ENCODE results near the gene CTAGE4.
"Not testable (repeated sequence)": the region's sequence is repeated elsewhere in the genome, so short reads cannot be mapped to it uniquely, and the experiment has no call there.

The CTAGE4 gene

GRCh38 chr7:144218581-144218980, 35.3 kb downstream of the CTAGE4 start:
- DNase-seq: not testable (repeated sequence)

GRCh38 chr7:144219149-144219548, 35.9 kb downstream of the CTAGE4 start:
- not testable (repeated sequence) for DNase-seq

- DNase-seq: not testable (repeated sequence)
Observed at GRCh38 chr7:144220531-144220930, 37.3 kb downstream of the CTAGE4 start.

- DNase-seq: not testable (repeated sequence)
Observed at GRCh38 chr7:144223675-144224074, 40.4 kb downstream of the CTAGE4 start.

GRCh38 chr7:144226866-144227265, 43.6 kb downstream of the CTAGE4 start:
- not testable (repeated sequence) for DNase-seq

GRCh38 chr7:144228810-144229209, 45.5 kb downstream of the CTAGE4 start:
- DNase-seq: not testable (repeated sequence)

GRCh38 chr7:144231027-144231426, 47.8 kb downstream of the CTAGE4 start:
- DNase-seq: not testable (repeated sequence)

- DNase-seq: not testable (repeated sequence)
Observed at GRCh38 chr7:144233039-144233438, 49.8 kb downstream of the CTAGE4 start.

Measured in NCI-H187 treated with DMSO at 0.1 percent for 48 hours (cell line).